ENCODE data around the gene ZNF205. TPM values are rescaled to one million over a fixed set of nuclear protein-coding genes. Genes with fewer than 3 reads are reported as not detected.

Gene ZNF205
- total and polyA plus RNA-seq, 2 of the 8 experiments (the other 6 are each of a cell fraction or from before 2014, with no cell fraction given): 19.1 to 19.9 TPM

DNA sequence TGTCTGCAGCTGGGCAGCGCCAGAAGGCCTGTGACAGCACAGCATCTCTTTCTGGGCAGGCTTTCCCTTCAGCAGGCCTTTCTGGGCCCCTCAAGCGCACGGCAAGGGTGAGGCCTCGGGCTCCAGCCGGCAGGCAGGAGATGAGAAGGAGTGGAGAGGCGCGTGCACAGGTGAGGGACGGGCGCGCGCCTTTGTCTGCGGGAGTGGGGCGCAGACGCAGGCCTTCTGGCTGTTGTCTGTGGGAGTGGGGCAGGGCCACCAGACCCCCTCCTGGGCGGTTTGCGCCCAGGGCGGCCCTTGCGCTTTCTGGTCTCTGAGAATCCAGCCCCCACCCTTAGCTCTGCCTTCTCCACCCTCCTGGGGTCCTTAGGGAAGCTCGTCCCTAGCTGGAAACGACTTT is 6.5 kb downstream of the ZNF205 start:
- peaks cover 0 to 6% (median 1%) of the 10 kb centered on the region in 4 experiments; a peak in 2 of 7 replicates for H3K4me1 ChIP-seq (replicated peaks in 1 of 4; ENCODE audit: control insufficient read depth in 3 of 4, insufficient read depth in 4 of 4, low read length in 3 of 4)
- peaks cover 0 to 3% of the 10 kb centered on the region in 2 experiments; a peak in 2 of 4 replicates for H3K79me2 ChIP-seq (ENCODE audit: control insufficient read depth in 1 of 2, insufficient read depth in 2 of 2, low read length in 2 of 2)
- H3K9ac ChIP-seq (replicated peaks in 1 of 4; ENCODE audit: extremely low read depth in 1 of 4, low read depth in 3 of 4, low read length in 3 of 4): no peak overlapping the region
- H3K4me3 ChIP-seq (ENCODE audit: extremely low read depth in 1 of 4, insufficient read depth in 2 of 4, low read depth in 3 of 4, low read length in 4 of 4): no peak overlapping the region
- H2BK5ac ChIP-seq (ENCODE audit: low read depth, low read length): no peak overlapping the region
- no peak overlapping the region for H3K23ac ChIP-seq (ENCODE audit: insufficient read length)
- no peak overlapping the region for H2BK20ac ChIP-seq (ENCODE audit: low read length)
- H3K9me3 ChIP-seq (ENCODE audit: insufficient read depth in 2 of 2, low read depth in 1 of 2, low read length in 1 of 2): no peaks in the 10 kb centered on the region
- POLR2A ChIA-PET (ENCODE audit: partially characterized antibody): interaction anchor here (1.0 to 7.2 kb wide), 4 partner anchors 9 to 98 kb away, joined by 3 to 168 read pairs (median 24); partner anchors contain the start of genes TNFRSF12A and ZSCAN10
- no peak overlapping the region for H3K4ac ChIP-seq (replicated peaks; ENCODE audit: insufficient read length, low read depth, low read length)
- CTCF ChIA-PET (ENCODE audit: partially characterized antibody): interaction anchor here (0.7 to 36.8 kb wide), 5 partner anchors 14 to 842 kb away, joined by 3 to 619 read pairs (median 18); partner anchors contain the start of genes ZNF213 and ZSCAN10
- H2AK5ac ChIP-seq (ENCODE audit: low read depth, low read length): no peak overlapping the region
- H2BK12ac ChIP-seq (ENCODE audit: low read depth, low read length): no peak overlapping the region
- no peak overlapping the region for H3K56ac ChIP-seq (replicated peaks; ENCODE audit: insufficient read length, low read depth, low read length)
- no peak overlapping the region for H4K5ac ChIP-seq (ENCODE audit: insufficient read length, low read depth, low read length)
- H3K36me3 ChIP-seq (ENCODE audit: control insufficient read depth in 2 of 4, insufficient read depth in 4 of 4, low read length in 3 of 4): peaks cover 0 to 27% (median 16%) of the 10 kb centered on the region in 4 experiments; a peak in 7 of 8 replicates
- no peak overlapping the region for H2BK15ac ChIP-seq (ENCODE audit: low read length)
- no peak overlapping the region for H3K14ac ChIP-seq (ENCODE audit: insufficient read length)
- no peak overlapping the region for H4K8ac ChIP-seq (ENCODE audit: extremely low read depth, insufficient read depth, low read length)
- no peaks in the 10 kb centered on the region for H3K27me3 ChIP-seq (replicated peaks in 1 of 4; ENCODE audit: control insufficient read depth in 3 of 4, extremely low read depth in 1 of 4, insufficient read depth in 3 of 4, low read length in 3 of 4)
- no peak for TF ChIP-seq NANOG (IDR thresholded peaks at IDR 0.05; ENCODE audit: insufficient read depth, low read depth, low read length, poor library complexity, severe bottlenecking)
- peaks cover 3% of the 10 kb centered on the region; the same call in 1 of the 2 replicates for H3K23me2 ChIP-seq (ENCODE audit: low read depth, low read length)
- peaks cover 0 to 10% of the 10 kb centered on the region in 2 experiments for H4K20me1 ChIP-seq (replicated peaks in 1 of 2; ENCODE audit: control insufficient read depth in 1 of 2, insufficient read depth in 2 of 2, low read length in 2 of 2)
- FAIRE-seq: no peak
- no peak overlapping the region for H2AFZ ChIP-seq (ENCODE audit: low read length)
- no peak overlapping the region for H3K18ac ChIP-seq (ENCODE audit: extremely low read depth, low read length)
- no peaks in the 10 kb centered on the region for H3K79me1 ChIP-seq (ENCODE audit: low read depth, low read length)
- WGBS, 2 experiments (ENCODE audit: extremely low coverage in 1 of 2, insufficient coverage in 1 of 2, insufficient read length in 1 of 2, insufficient replicate concordance in 2 of 2, low coverage in 1 of 2, low lambda C conversion rate in 2 of 2, missing lambda C conversion rate in 1 of 2): 96% methylated on average over 18 of the region's 20 CpGs; no CpG with 5 or more reads in 1 of the 2 experiments
- H4K91ac ChIP-seq (replicated peaks; ENCODE audit: insufficient read length, low read length): no peak overlapping the region
- no peak overlapping the region for H3K27ac ChIP-seq (ENCODE audit: low read depth, low read length)
- H2BK120ac ChIP-seq (replicated peaks; ENCODE audit: low read depth, low read length): no peak overlapping the region
- no peak overlapping the region for H3K4me2 ChIP-seq (ENCODE audit: insufficient read depth in 1 of 2, low read depth in 2 of 2, low read length in 2 of 2)
- no peak for DNase-seq (ENCODE audit: low read depth in 1 of 2, low spot score in 2 of 2)

All from H1 (cell line).